Activated T-helper 2 cell treated with anti-CD3 and anti-CD28 coated beads, Interferon-gamma antibody, Interleukin-2, Interleukin-4, amounts not matched to agents 10 μg/mL and 5 μg/mL and 100 μg/mL, durations not matched to agents 14 hours and 24 hours and 36 hours (primary cell): ENCODE measurements around the gene PLXNA3. TPM values are rescaled to one million over a fixed set of nuclear protein-coding genes. Genes with fewer than 3 reads are reported as not detected.
"Not testable (repeated sequence)": the region's sequence is repeated elsewhere in the genome, so short reads cannot be mapped to it uniquely, and the experiment has no call there.

Experiments used
- DNase-seq: peaks from one replicate; pipeline ENCODE4 v3.0.0; 2021; ENCODE audit warnings: low spot score
- H3K27ac Mint-ChIP-seq: one replicate; pipeline ENCODE4 v1.8.0; 2021; ENCODE audit warnings: mixed read lengths
- H3K27me3 Mint-ChIP-seq: one replicate; pipeline ENCODE4 v1.8.0; 2021; ENCODE audit warnings: low read depth, mixed read lengths
- H3K36me3 Mint-ChIP-seq: one replicate; pipeline ENCODE4 v1.8.0; 2021; ENCODE audit warnings: low read depth, mixed read lengths
- H3K4me1 Mint-ChIP-seq: one replicate; pipeline ENCODE4 v1.8.0; 2021; ENCODE audit warnings: low read depth, mixed read lengths
- H3K4me3 Mint-ChIP-seq: one replicate; pipeline ENCODE4 v1.8.0; 2021; ENCODE audit warnings: low read depth, mild to moderate bottlenecking, moderate library complexity, mixed read lengths
- H3K9me3 Mint-ChIP-seq: one replicate; pipeline ENCODE4 v1.8.0; 2021; ENCODE audit warnings: mixed read lengths
- intact Hi-C: fragments of 100-400 bp; cut with micrococcal nuclease; formaldehyde crosslinking; loops from one replicate; pipeline ENCODE4 v1.15.1; 2023
- total RNA-seq: library from RNA; stranded (reverse); gene quantifications from 2 replicates; pipeline ENCODE4 v1.2.3, GENCODE V29; 2022

The PLXNA3 gene
- total RNA-seq, 1 donor from 2014 or later = 62.5 TPM

- no peaks in the 10 kb centered on the region for H3K27me3 Mint-ChIP-seq
- no peak overlapping the region for H3K27ac Mint-ChIP-seq
- H3K4me3 Mint-ChIP-seq = no peak overlapping the region
- H3K36me3 Mint-ChIP-seq = peaks cover 28% of the 10 kb centered on the region
- H3K4me1 Mint-ChIP-seq = peaks cover 12% of the 10 kb centered on the region
- DNase-seq = no peak
- no peaks in the 10 kb centered on the region for H3K9me3 Mint-ChIP-seq
- intact Hi-C loops = loop anchor here (5.0 kb wide), 1 partner anchor 44 kb away; no protein-coding TSS in a partner anchor
Observed at GRCh38 chrX:154488336-154489075, 30.4 kb downstream of the PLXNA3 start.

- H3K4me3 Mint-ChIP-seq = peak overlapping the region; percentile 89
- intact Hi-C loops = loop anchor here (5.0 kb wide), 1 partner anchor 43 kb away; no protein-coding TSS in a partner anchor
- H3K9me3 Mint-ChIP-seq = no peaks in the 10 kb centered on the region
- peaks cover 22% of the 10 kb centered on the region for H3K36me3 Mint-ChIP-seq
- H3K27ac Mint-ChIP-seq = no peak overlapping the region
- peaks cover 12% of the 10 kb centered on the region for H3K4me1 Mint-ChIP-seq
- no peaks in the 10 kb centered on the region for H3K27me3 Mint-ChIP-seq
- DNase-seq = no peak
Observed at GRCh38 chrX:154489182-154489581, 31.1 kb downstream of the PLXNA3 start.

- peak overlapping the region; percentile 76 for H3K27ac Mint-ChIP-seq
- no peaks in the 10 kb centered on the region for H3K9me3 Mint-ChIP-seq
- H3K4me3 Mint-ChIP-seq = peak overlapping the region; percentile 89
- intact Hi-C loops = no loop called here
- peaks cover 12% of the 10 kb centered on the region for H3K4me1 Mint-ChIP-seq
- no peak for DNase-seq
- peaks cover 14% of the 10 kb centered on the region for H3K36me3 Mint-ChIP-seq
- H3K27me3 Mint-ChIP-seq = no peaks in the 10 kb centered on the region
Observed at GRCh38 chrX:154490021-154490413, 31.9 kb downstream of the PLXNA3 start.

- Mint-ChIP-seq H3K9me3 (no peaks in the 10 kb centered on the region), H3K4me3 (peak within 1 kb of the TSS; percentile 89), H3K27ac (peak within 1 kb of the TSS; percentile 89), H3K4me1 (peaks cover 8% of the 10 kb centered on the region), H3K36me3 (peaks cover 14% of the 10 kb centered on the region), H3K27me3 (no peaks in the 10 kb centered on the region)
- DNase-seq = peak; percentile 86
- intact Hi-C loops = loop anchor here (1.0 kb wide), 1 partner anchor 25 kb away; no protein-coding TSS in a partner anchor
Observed at GRCh38 chrX:154490414-154491083, 32.5 kb downstream of the PLXNA3 start, which contains the start of gene SLC10A3. SLC10A3 (minus strand) TSS chrX:154490629; CDS start chrX:154488940, 1,689 bp downstream.

- intact Hi-C loops = no loop called here
- no peaks in the 10 kb centered on the region for H3K27me3 Mint-ChIP-seq
- DNase-seq = no peak
- no peak overlapping the region for H3K4me3 Mint-ChIP-seq
- H3K27ac Mint-ChIP-seq = no peak overlapping the region
- no peaks in the 10 kb centered on the region for H3K36me3 Mint-ChIP-seq
- H3K9me3 Mint-ChIP-seq = no peaks in the 10 kb centered on the region
- H3K4me1 Mint-ChIP-seq = peaks cover 4% of the 10 kb centered on the region
Observed at GRCh38 chrX:154494715-154495114, 36.6 kb downstream of the PLXNA3 start.

GRCh38 chrX:154495472-154495922 lies 37.4 kb downstream of the PLXNA3 start:
- Mint-ChIP-seq H3K4me3 (no peak overlapping the region), H3K27ac (no peak overlapping the region), H3K36me3 (no peaks in the 10 kb centered on the region), H3K4me1 (peaks cover 2% of the 10 kb centered on the region), H3K27me3 (no peaks in the 10 kb centered on the region), H3K9me3 (no peaks in the 10 kb centered on the region)
- intact Hi-C loops = no loop called here
- no peak for DNase-seq

- H3K4me3 Mint-ChIP-seq, H3K27me3 Mint-ChIP-seq, H3K36me3 Mint-ChIP-seq, H3K27ac Mint-ChIP-seq, H3K9me3 Mint-ChIP-seq, DNase-seq, H3K4me1 Mint-ChIP-seq, intact Hi-C loops: not testable (repeated sequence)
Observed at GRCh38 chrX:154496591-154497137, 38.6 kb downstream of the PLXNA3 start.

- DNase-seq, H3K4me1 Mint-ChIP-seq, H3K27me3 Mint-ChIP-seq, H3K4me3 Mint-ChIP-seq, intact Hi-C loops, H3K9me3 Mint-ChIP-seq, H3K27ac Mint-ChIP-seq: not testable (repeated sequence)
- peaks cover 11% of the 10 kb centered on the region for H3K36me3 Mint-ChIP-seq
Observed at GRCh38 chrX:154501423-154501822, 43.3 kb downstream of the PLXNA3 start.

- no peaks in the 10 kb centered on the region for H3K4me1 Mint-ChIP-seq
- no peak overlapping the region for H3K27ac Mint-ChIP-seq
- H3K4me3 Mint-ChIP-seq = no peak overlapping the region
- no peaks in the 10 kb centered on the region for H3K9me3 Mint-ChIP-seq
- no peak for DNase-seq
- peaks cover 14% of the 10 kb centered on the region for H3K36me3 Mint-ChIP-seq
- intact Hi-C loops = no loop called here
- H3K27me3 Mint-ChIP-seq = no peaks in the 10 kb centered on the region
Observed at GRCh38 chrX:154502098-154502497, 44.0 kb downstream of the PLXNA3 start.

GRCh38 chrX:154502989-154503388 lies 44.9 kb downstream of the PLXNA3 start:
- Mint-ChIP-seq H3K27me3 (no peaks in the 10 kb centered on the region), H3K27ac (no peak overlapping the region), H3K9me3 (no peaks in the 10 kb centered on the region), H3K36me3 (peaks cover 14% of the 10 kb centered on the region), H3K4me1 (no peaks in the 10 kb centered on the region), H3K4me3 (no peak overlapping the region)
- intact Hi-C loops = no loop called here
- DNase-seq = no peak

GRCh38 chrX:154505734-154506133 lies 47.7 kb downstream of the PLXNA3 start:
- no peaks in the 10 kb centered on the region for H3K27me3 Mint-ChIP-seq
- H3K4me3 Mint-ChIP-seq = no peak overlapping the region
- H3K9me3 Mint-ChIP-seq = no peaks in the 10 kb centered on the region
- no peaks in the 10 kb centered on the region for H3K4me1 Mint-ChIP-seq
- DNase-seq = no peak
- intact Hi-C loops = no loop called here
- H3K36me3 Mint-ChIP-seq = peaks cover 30% of the 10 kb centered on the region
- H3K27ac Mint-ChIP-seq = no peak overlapping the region

- Mint-ChIP-seq H3K4me3 (no peak overlapping the region), H3K36me3 (peaks cover 36% of the 10 kb centered on the region), H3K9me3 (no peaks in the 10 kb centered on the region), H3K27ac (no peak overlapping the region), H3K4me1 (peaks cover 5% of the 10 kb centered on the region), H3K27me3 (no peaks in the 10 kb centered on the region)
- no peak for DNase-seq
- intact Hi-C loops = no loop called here
Observed at GRCh38 chrX:154506483-154507332, 48.6 kb downstream of the PLXNA3 start.
